Kidney (tissue), 22 donors: ENCODE results near the gene NUP35. TPM values are rescaled to one million over a fixed set of nuclear protein-coding genes. Genes with fewer than 3 reads are reported as not detected.

Experiments
- DNase-seq, 5 donors: peaks; one replicate each; pipeline ENCODE4 v3.0.0-alpha.2; 2013 to 2020
- FAIRE-seq: peaks from 2 replicates; lab custom pipeline; 2012; peaks lifted over from hg19 to GRCh38; lab: Jason Lieb, UNC
- H3K27ac ChIP-seq, 2 donors: one replicate each; pipeline ENCODE4 v1.7.0; 2013; ENCODE audit warnings: low read depth in 2 of 2, low read length in 2 of 2, inconsistent platforms in 1 of 2
- H3K27me3 ChIP-seq: one replicate; pipeline ENCODE4 v1.7.1; 2013; ENCODE audit warnings: low read length, inconsistent platforms; ENCODE audit not compliant: control insufficient read depth, insufficient read depth
- H3K36me3 ChIP-seq, 3 donors: one replicate each; pipeline versions ENCODE4 v1.7.0 to v1.7.1; 2013; ENCODE audit warnings: low read length in 3 of 3, control low read depth in 1 of 3, inconsistent platforms in 1 of 3; ENCODE audit not compliant: insufficient read depth in 3 of 3, control insufficient read depth in 2 of 3
- H3K4me1 ChIP-seq, 3 donors: one replicate each; pipeline versions ENCODE4 v1.7.0 to v1.7.1; 2013; ENCODE audit warnings: low read length in 3 of 3, inconsistent platforms in 1 of 3, low read depth in 1 of 3; ENCODE audit not compliant: control insufficient read depth in 2 of 3, insufficient read depth in 2 of 3
- H3K4me3 ChIP-seq, 3 donors: one replicate each; pipeline versions ENCODE4 v1.7.0 to v1.8.1; 2013; ENCODE audit warnings: low read length in 3 of 3, control low read depth in 1 of 3, inconsistent platforms in 1 of 3
- H3K9ac ChIP-seq, 3 donors: one replicate each; pipeline versions ENCODE4 v1.7.0 to v1.7.1; 2013; ENCODE audit warnings: low read length in 3 of 3, control low read depth in 1 of 3, inconsistent platforms in 1 of 3
- H3K9me3 ChIP-seq, 3 donors: one replicate each; pipeline versions ENCODE4 v1.7.0 to v1.7.1; 2013; ENCODE audit warnings: low read length in 3 of 3, control low read depth in 1 of 3, inconsistent platforms in 1 of 3; ENCODE audit not compliant: control insufficient read depth in 2 of 3, insufficient read depth in 1 of 3
- CTCF ChIP-seq: IDR thresholded peaks from 3 replicates; pipeline ENCODE4 v1.5.1; 2012; ENCODE audit warnings: mild to moderate bottlenecking, moderate library complexity, borderline replicate concordance; ENCODE audit not compliant: insufficient read depth; ENCODE audit errors: extremely low read depth
- intact Hi-C: fragments of 100-400 bp; cut with DNase I; formaldehyde crosslinking; loops from one replicate; pipeline ENCODE4 v1.11.1; 2022
- long read RNA-seq, 10 donors: library from polyadenylated mRNA in 1 of 10; unstranded in 1 of 10; transcript quantifications; one replicate each; pipeline ENCODE4 v2.0.0 and lab custom pipeline, GENCODE V29; 2021 to 2026
- polyA plus RNA-seq: library from polyadenylated mRNA; stranded (reverse); fragments of 350-450 nt; fragmentation: Illumina TruSeq; extraction: RNeasy Lipid Tissue Mini Kit (QIAGEN cat#74804); gene quantifications from one replicate; pipeline ENCODE4 v1.2.3, GENCODE V29; 2014; ENCODE audit warnings: low read depth, low replicate concordance; ENCODE audit not compliant: insufficient read depth
- total RNA-seq: library from RNA; stranded (reverse); fragmentation: NEBNext Ultra II Directional; extraction: Animal tissue kit (Norgen Biotek cat#: 25700); gene quantifications from one replicate; pipeline ENCODE4 v1.2.1, GENCODE V29; 2021
- donor health status: control.
- donor health status: control.
- donor health status: control.
- donor health status: control.
- donor health status: control.
- donor health status: DM: yes; HTN: yes; CAD: no.
- donor health status: Normal renal cell carcinoma (clear cell type).

Gene NUP35
- 17.9 TPM for total RNA-seq
- 12.3 TPM for polyA plus RNA-seq
- long read RNA-seq, donor 1, transcript NUP35-201 (9 exons, 1,633 nt) = major isoform, 6 of 6 reads
- long read RNA-seq, donor 1, partial matches to known transcripts = 0 of 6 reads
- long read RNA-seq, donor 1, other reads (novel, unspliced or antisense) = 0 of 6 reads
- long read RNA-seq, donor 2, transcript NUP35-201 (9 exons, 1,633 nt) = major isoform, 5 of 5 reads
- long read RNA-seq, donor 2, partial matches to known transcripts = 0 of 5 reads
- long read RNA-seq, donor 2, other reads (novel, unspliced or antisense) = 0 of 5 reads
- long read RNA-seq, donor 3, transcript NUP35-201 (9 exons, 1,633 nt) = major isoform, 12 of 12 reads
- long read RNA-seq, donor 3, partial matches to known transcripts = 0 of 12 reads
- long read RNA-seq, donor 3, other reads (novel, unspliced or antisense) = 0 of 12 reads
- long read RNA-seq, donor 4, transcript NUP35-201 (9 exons, 1,633 nt) = major isoform, 11 of 11 reads
- long read RNA-seq, donor 4, partial matches to known transcripts = 0 of 11 reads
- long read RNA-seq, donor 4, other reads (novel, unspliced or antisense) = 0 of 11 reads
- long read RNA-seq, donor 5, partial matches to known transcripts = 0 of 1 reads
- long read RNA-seq, donor 5, other reads (novel, unspliced or antisense) = 0 of 1 reads
- long read RNA-seq, donor 6, transcript NUP35-201 (9 exons, 1,633 nt) = major isoform, 21 of 21 reads
- long read RNA-seq, donor 6, partial matches to known transcripts = 0 of 21 reads
- long read RNA-seq, donor 6, other reads (novel, unspliced or antisense) = 0 of 21 reads
- long read RNA-seq, donor 7, transcript NUP35-201 (9 exons, 1,633 nt) = major isoform, 7 of 10 reads
- long read RNA-seq, donor 7, partial matches to known transcripts = 0 of 10 reads
- long read RNA-seq, donor 7, other reads (novel, unspliced or antisense) = 3 of 10 reads
- long read RNA-seq, donor 8, transcript NUP35-201 (9 exons, 1,633 nt) = major isoform, 6 of 6 reads
- long read RNA-seq, donor 8, partial matches to known transcripts = 0 of 6 reads
- long read RNA-seq, donor 8, other reads (novel, unspliced or antisense) = 0 of 6 reads
- long read RNA-seq, donor 9, transcript NUP35-201 (9 exons, 1,633 nt) = major isoform, 5 of 5 reads
- long read RNA-seq, donor 9, partial matches to known transcripts = 0 of 5 reads
- long read RNA-seq, donor 9, other reads (novel, unspliced or antisense) = 0 of 5 reads
- long read RNA-seq, donor 10, transcript NUP35-201 (9 exons, 1,633 nt) = major isoform, 10 of 10 reads
- long read RNA-seq, donor 10, partial matches to known transcripts = 0 of 10 reads
- long read RNA-seq, donor 10, other reads (novel, unspliced or antisense) = 0 of 10 reads

- FAIRE-seq (peak; percentile 89), DNase-seq (peak; percentile 86 to 97 (median 93))
- H3K9ac ChIP-seq = peak within 1 kb of the TSS; percentile 68 to 99 (median 88)
- peaks cover 0 to 5% (median 0%) of the 10 kb centered on the region in 3 donors for H3K4me1 ChIP-seq
- H3K27me3 ChIP-seq = no peaks in the 10 kb centered on the region
- TF ChIP-seq CTCF = no peak
- no peaks in the 10 kb centered on the region for H3K36me3 ChIP-seq
- H3K27ac ChIP-seq = peak within 1 kb of the TSS; percentile 71 to 78
- peak within 1 kb of the TSS; percentile 86 to 99 (median 94) for H3K4me3 ChIP-seq
- H3K9me3 ChIP-seq = no peaks in the 10 kb centered on the region
- intact Hi-C loops = no loop called here
These were observed at the start of gene NUP35 for GRCh38 chr2:183124222-183124956. Gene NUP35, plus strand, starts transcription at chr2:183124443. Its CDS starts 15 bp downstream, at chr2:183124458.

GRCh38 chr2:183078163-183078463, 46.1 kb upstream of the NUP35 start:
- no peak for FAIRE-seq
- H3K9ac ChIP-seq = peak overlapping the region; percentile 84 to 87 (median 87)
- H3K36me3 ChIP-seq = no peaks in the 10 kb centered on the region
- intact Hi-C loops = no loop called here
- TF ChIP-seq CTCF = no peak
- H3K27me3 ChIP-seq = no peaks in the 10 kb centered on the region
- H3K4me3 ChIP-seq = peak overlapping the region; percentile 91 to 97 (median 97)
- H3K4me1 ChIP-seq = peaks cover 0 to 7% (median 0%) of the 10 kb centered on the region in 3 donors
- no peaks in the 10 kb centered on the region for H3K9me3 ChIP-seq
- H3K27ac ChIP-seq = peak overlapping the region; percentile 84 to 90
- DNase-seq = peak in 2 of 5 donors; percentile 50 to 67
